Keratinocyte (primary cell): ENCODE results near the gene KRTAP1-5.

Source experiments
- CTCF ChIP-seq, 3 experiments: IDR thresholded peaks in 1 of 3; conservative IDR thresholded peaks in 1 of 3; optimal IDR thresholded peaks in 1 of 3; 2 replicates in 2 of 3; 3 replicates in 1 of 3; pipeline versions ENCODE3 to v1.5.1; 2011; ENCODE audit warnings: low read length in 3 of 3, mild to moderate bottlenecking in 3 of 3, moderate library complexity in 2 of 3, control low read depth in 1 of 3, inconsistent platforms in 1 of 3; ENCODE audit not compliant: insufficient read depth in 2 of 3; ENCODE audit errors: extremely low read depth in 1 of 3
- EZH2 ChIP-seq: IDR thresholded peaks from one replicate; pipeline ENCODE4 v1.6.1; 2012; ENCODE audit warnings: inconsistent platforms, mild to moderate bottlenecking, low read length, moderate library complexity

- TF ChIP-seq CTCF (optimal IDR thresholded peaks at IDR 0.05 in 1 of 3, IDR thresholded peaks at IDR 0.05 in 1 of 3, conservative IDR thresholded peaks at IDR 0.05 in 1 of 3; ENCODE audit: extremely low read depth in 1 of 3, insufficient read depth in 2 of 3, low read length in 3 of 3): no peak
- no peak for TF ChIP-seq EZH2
These were observed 42.0 kb upstream of the KRTAP1-5 start for GRCh38 chr17:41069031-41069430.
